SJCRH30 (cell line): ENCODE results near the gene NARF. TPM values are rescaled to one million over a fixed set of nuclear protein-coding genes. Genes with fewer than 3 reads are reported as not detected.
A peak's percentile ranks its signal among the peaks of the same experiment; 100 is the strongest.
"Not testable (repeated sequence)": the region's sequence is repeated elsewhere in the genome, so short reads cannot be mapped to it uniquely, and the experiment has no call there.

ENCODE experiments used
- DNase-seq, 2 experiments: peaks; one replicate each; pipeline ENCODE4 v3.0.0-alpha.2; 2015 to 2020
- H3K27ac ChIP-seq: fragments of 250-450 bp; sonication (Bioruptor Pico); 2 replicates; pipeline ENCODE4 v1.5.1; 2020; ENCODE audit warnings: mild to moderate bottlenecking, moderate library complexity
- H3K27me3 ChIP-seq: fragments of 250-450 bp; sonication (Bioruptor Pico); 2 replicates; pipeline ENCODE4 v1.5.1; 2020; ENCODE audit warnings: mild to moderate bottlenecking, moderate library complexity
- H3K36me3 ChIP-seq: fragments of 250-450 bp; sonication (Bioruptor Pico); 2 replicates; pipeline ENCODE4 v1.5.1; 2020; ENCODE audit warnings: mild to moderate bottlenecking, moderate library complexity
- H3K4me1 ChIP-seq: fragments of 250-450 bp; sonication (Bioruptor Pico); 2 replicates; pipeline ENCODE4 v1.5.1; 2020; ENCODE audit warnings: mild to moderate bottlenecking, moderate library complexity
- H3K4me3 ChIP-seq: fragments of 250-450 bp; sonication (Bioruptor Pico); 2 replicates; pipeline ENCODE4 v1.5.1; 2020; ENCODE audit warnings: mild to moderate bottlenecking, moderate library complexity
- H3K9me3 ChIP-seq: fragments of 250-450 bp; sonication (Bioruptor Pico); replicated peaks from 2 replicates; pipeline ENCODE4 v1.5.1; 2020; ENCODE audit warnings: mild to moderate bottlenecking, moderate library complexity
- total RNA-seq: library from RNA; depleted of rRNA; stranded (reverse); fragments of >200 nt; shearing (Covaris generic); gene quantifications from 2 replicates; pipeline ENCODE4 v1.2.3, GENCODE V29; 2014

Gene NARF
- total RNA-seq, 1 experiment from 2014 or later: 156 TPM

DNA sequence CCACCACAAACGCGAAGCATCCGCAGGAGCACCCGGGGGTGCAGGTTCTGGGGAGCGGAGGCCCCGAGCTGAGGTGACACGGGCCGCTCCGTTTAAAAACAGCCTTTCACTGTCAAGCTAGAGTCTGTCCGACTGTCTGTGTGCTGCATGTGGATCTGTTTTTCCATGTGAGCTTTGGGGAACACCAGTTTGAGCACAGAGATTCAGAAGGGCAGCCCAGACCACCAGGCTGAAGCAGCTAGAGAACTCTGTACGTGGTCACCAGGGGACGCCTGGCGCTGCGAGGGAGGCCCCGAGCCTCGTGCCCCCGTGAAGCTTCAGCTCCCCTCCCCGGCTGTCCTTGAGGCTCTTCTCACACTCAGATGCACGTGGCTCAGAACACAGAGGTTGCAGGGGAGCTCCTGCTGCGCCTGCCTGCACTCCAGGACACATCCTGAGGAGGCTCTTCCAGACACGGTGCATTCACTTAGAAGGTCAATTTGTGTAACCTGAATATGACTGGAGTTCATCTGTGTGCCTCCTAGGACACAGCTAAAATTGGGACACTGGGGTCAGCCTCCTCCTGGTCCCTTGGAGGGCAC is 45.3 kb downstream of the NARF start:
- DNase-seq: no peak
- H3K4me1 ChIP-seq: peaks cover 5% of the 10 kb centered on the region; the same call in 1 of the 2 replicates
- H3K27me3 ChIP-seq: no peaks in the 10 kb centered on the region
- no peak overlapping the region for H3K4me3 ChIP-seq
- H3K9me3 ChIP-seq: no peaks in the 10 kb centered on the region
- no peaks in the 10 kb centered on the region for H3K36me3 ChIP-seq
- H3K27ac ChIP-seq: no peak overlapping the region

DNA sequence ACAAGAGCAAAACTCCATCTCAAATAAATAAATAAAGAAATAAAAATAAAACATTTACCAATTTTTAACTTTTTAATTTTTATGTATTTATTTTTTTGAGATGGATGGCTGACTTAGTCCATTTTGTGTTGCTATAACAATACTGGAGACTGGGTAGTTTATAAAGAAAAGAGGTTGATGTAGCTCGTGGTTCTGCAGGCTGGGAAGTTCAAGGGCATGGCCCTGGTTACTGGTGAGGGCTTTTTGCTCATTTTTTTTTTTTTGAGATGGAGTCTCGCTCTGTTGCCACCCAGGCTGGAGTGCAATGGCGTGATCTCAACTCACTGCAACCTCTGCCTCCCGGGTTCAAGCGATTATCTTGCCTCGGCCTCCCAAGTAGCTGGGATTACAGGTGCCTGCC is 46.8 kb downstream of the NARF start:
- Histone ChIP-seq H3K9me3 (no peaks in the 10 kb centered on the region), H3K27me3 (no peaks in the 10 kb centered on the region), H3K4me1 (no peaks in the 10 kb centered on the region), H3K27ac (no peak overlapping the region), H3K36me3 (no peaks in the 10 kb centered on the region), H3K4me3 (no peak overlapping the region)
- no peak for DNase-seq

DNA sequence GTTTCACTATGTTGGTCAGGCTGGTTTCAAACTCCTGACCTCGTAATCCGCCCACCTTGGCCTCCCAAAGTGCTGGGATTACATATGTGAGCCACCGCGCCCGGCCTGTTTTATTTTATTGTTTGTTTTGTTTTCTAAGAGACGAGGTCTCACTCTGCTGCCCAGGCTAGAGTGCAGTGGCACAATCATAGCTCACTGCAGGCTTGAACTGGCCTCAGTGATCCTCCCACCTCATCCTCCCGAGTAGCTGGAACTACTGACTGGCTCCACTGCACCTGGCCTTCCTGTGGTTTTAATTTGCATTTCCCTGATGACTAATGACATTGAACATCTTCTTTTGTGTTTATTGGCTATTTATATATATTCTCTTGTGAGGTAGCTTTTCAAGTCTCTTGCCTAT is 47.9 kb downstream of the NARF start:
- DNase-seq: peak in 1 of 2 experiments; percentile 49

DNA sequence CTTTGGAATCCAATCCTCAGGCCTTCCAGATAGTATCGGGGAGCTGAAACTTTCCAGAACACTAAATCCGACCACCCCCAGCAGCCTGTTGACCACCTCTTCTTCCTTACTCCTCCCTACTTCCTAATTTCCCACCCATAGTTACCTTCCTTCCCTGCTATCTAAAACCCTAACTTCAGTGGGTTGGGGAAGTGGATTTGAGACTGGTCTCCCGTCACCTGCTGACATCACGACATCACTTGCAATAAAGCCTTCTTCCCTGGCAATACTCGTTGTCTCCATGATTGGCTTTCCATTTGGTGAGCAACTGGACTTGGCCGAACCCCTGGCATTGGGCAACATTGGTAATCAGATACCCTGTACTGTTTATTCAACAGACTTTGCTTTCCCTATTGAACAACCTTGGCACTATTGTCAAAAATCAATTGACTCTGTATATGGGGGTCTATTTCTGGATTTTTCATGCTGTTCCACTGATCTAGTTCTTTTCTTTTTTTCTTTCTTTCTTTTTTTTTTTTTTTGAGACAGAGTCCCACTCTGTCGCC is 49.2 kb downstream of the NARF start:
- no peaks in the 10 kb centered on the region for H3K36me3 ChIP-seq
- H3K4me1 ChIP-seq: no peaks in the 10 kb centered on the region
- no peaks in the 10 kb centered on the region for H3K9me3 ChIP-seq
- H3K4me3 ChIP-seq: no peak overlapping the region
- no peaks in the 10 kb centered on the region for H3K27me3 ChIP-seq
- no peak for DNase-seq
- H3K27ac ChIP-seq: no peak overlapping the region

More for the DNA sequence above, 47.9 kb downstream of the NARF start:
- not testable (repeated sequence) for H3K27me3 ChIP-seq, H3K27ac ChIP-seq, H3K4me1 ChIP-seq, H3K36me3 ChIP-seq, H3K4me3 ChIP-seq, H3K9me3 ChIP-seq

DNA sequence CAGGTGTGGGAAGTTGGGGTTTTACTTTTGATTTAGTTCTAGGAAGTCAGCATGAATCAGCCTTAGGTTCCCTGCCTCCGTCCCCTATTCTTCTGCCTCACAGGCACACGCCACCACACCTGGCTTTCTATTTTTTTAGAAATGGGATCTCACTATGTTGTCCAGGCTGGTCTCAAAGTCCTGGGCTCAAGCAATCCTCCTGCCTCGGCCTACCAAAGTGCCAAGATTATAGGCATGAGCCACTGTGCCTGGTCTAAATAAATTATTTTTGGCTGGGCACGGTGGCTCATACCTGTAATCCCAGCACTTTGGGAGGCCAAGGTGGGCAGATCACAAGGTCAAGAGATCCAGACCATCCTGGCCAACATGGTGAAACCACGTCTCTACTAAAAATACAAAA is 53.1 kb downstream of the NARF start:
- not testable (repeated sequence) for H3K9me3 ChIP-seq, H3K4me1 ChIP-seq, DNase-seq, H3K36me3 ChIP-seq, H3K4me3 ChIP-seq, H3K27me3 ChIP-seq, H3K27ac ChIP-seq

DNA sequence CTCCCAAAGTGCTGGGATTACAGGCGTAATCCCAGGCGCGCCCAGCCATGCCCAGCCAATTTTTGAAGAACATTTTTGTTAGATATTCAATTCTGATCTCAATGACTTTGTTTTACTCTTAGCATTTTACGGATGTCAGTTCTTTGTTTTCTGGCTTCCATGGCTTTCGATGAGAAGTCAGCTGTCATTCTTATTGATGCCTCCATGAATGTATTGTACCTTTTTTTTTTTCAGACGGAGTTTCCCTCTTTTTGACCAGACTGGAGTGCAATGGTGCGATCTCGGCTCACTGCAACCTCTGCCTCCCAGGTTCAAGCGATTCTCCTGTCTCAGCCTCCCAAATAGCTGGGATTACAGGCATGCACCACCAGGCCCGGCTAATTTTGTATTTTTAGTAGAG is 55.3 kb downstream of the NARF start:
- not testable (repeated sequence) for H3K9me3 ChIP-seq, DNase-seq, H3K36me3 ChIP-seq, H3K4me3 ChIP-seq, H3K4me1 ChIP-seq, H3K27me3 ChIP-seq, H3K27ac ChIP-seq

DNA sequence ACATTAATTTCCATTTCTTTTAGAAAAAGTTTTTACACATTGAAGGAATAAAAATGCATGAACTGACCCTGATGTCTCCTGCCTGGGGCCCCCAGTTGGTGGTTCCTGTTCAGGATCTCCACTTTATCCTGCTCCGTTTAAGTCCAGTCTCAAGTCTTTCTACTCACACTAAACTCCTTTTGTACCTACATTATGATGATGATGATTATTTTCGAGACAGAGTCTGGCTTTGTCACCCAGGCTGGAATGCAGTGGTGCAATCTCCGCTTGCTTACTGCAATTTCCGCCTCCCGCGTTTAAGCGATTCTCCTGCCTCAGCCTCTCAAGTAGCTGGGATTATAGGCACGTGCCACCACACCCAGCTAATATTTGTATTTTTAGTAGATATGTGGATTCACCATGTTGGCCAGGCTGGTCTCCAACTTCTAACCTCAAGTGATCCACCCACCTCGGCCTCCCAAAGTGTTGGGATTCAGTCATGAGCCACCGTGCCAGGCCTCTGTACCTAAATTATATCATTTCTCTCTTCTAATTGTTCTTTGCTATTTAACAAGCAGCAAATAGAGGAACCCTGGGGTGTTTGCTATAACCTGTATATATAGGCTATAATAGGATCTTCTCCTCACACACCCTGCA is 58.8 kb downstream of the NARF start:
- no peaks in the 10 kb centered on the region for H3K36me3 ChIP-seq
- no peak overlapping the region for H3K27ac ChIP-seq
- H3K4me1 ChIP-seq: 0 out of 2 replicates have a peak, but pooled peaks cover 5% of the 10 kb centered on the region
- no peaks in the 10 kb centered on the region for H3K27me3 ChIP-seq
- no peak for DNase-seq
- H3K4me3 ChIP-seq: no peak overlapping the region
- H3K9me3 ChIP-seq: no peaks in the 10 kb centered on the region

DNA sequence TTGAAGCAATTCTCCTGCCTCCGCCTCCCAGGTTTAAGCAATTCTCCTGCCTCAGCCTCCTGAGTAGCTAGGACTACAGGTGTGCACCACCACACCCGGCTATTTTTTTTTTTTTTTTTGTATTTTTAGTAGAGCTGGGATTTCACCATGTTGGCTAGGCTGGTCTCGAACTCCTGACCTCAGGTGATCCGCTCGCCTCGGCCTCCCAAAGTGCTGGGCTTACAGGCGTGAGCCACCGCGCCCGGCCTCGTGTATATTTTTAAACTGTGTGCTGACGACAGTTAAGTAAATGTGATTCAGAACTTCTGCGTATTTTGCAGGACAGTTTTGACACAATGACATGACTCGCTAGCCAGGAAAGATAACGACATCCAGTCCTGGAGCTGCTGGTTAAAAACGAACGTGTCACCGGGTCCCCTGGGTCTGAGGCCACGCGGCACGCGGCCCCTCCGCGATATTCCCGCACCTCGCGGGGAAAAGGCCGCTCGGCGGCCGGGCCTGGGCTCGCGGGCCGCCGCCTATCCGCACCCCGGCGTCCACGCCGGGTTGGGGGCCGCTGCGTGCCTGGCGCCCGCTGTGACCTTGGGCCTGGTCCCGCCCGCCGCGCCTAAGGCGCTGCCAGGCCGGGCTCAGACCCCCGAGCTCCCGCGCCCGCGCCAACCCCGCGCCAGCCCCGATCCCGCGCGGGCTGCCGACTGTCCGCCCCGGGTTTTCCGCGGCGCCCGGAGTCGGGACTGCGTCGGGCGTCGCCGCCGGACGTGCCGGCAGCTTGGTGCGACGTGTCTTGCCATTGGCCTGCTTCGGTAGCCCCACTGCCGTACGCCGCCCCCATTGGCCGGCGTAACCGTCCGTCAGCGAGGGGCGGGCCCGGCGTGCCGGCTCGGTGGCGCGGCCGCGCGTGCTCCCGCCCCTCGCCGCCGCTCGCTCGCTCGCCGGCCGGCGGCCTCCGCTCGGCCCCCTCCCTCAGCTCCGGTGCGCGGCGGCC is 60.6 kb downstream of the NARF start, which contains the start of gene FOXK2:
Gene FOXK2 (plus strand): TSS at position 907 of the 985 bp plus-strand sequence. CDS start 157 bp downstream, outside the sequence.
- H3K4me3 ChIP-seq: peak within 1 kb of the TSS; percentile 98
- no peaks in the 10 kb centered on the region for H3K36me3 ChIP-seq
- H3K4me1 ChIP-seq: 0 out of 2 replicates have a peak, but pooled peaks cover 5% of the 10 kb centered on the region
- no peaks in the 10 kb centered on the region for H3K9me3 ChIP-seq
- DNase-seq: peak; percentile 98 to 99
- H3K27me3 ChIP-seq: no peaks in the 10 kb centered on the region
- peak within 1 kb of the TSS; percentile 31 for H3K27ac ChIP-seq

DNA sequence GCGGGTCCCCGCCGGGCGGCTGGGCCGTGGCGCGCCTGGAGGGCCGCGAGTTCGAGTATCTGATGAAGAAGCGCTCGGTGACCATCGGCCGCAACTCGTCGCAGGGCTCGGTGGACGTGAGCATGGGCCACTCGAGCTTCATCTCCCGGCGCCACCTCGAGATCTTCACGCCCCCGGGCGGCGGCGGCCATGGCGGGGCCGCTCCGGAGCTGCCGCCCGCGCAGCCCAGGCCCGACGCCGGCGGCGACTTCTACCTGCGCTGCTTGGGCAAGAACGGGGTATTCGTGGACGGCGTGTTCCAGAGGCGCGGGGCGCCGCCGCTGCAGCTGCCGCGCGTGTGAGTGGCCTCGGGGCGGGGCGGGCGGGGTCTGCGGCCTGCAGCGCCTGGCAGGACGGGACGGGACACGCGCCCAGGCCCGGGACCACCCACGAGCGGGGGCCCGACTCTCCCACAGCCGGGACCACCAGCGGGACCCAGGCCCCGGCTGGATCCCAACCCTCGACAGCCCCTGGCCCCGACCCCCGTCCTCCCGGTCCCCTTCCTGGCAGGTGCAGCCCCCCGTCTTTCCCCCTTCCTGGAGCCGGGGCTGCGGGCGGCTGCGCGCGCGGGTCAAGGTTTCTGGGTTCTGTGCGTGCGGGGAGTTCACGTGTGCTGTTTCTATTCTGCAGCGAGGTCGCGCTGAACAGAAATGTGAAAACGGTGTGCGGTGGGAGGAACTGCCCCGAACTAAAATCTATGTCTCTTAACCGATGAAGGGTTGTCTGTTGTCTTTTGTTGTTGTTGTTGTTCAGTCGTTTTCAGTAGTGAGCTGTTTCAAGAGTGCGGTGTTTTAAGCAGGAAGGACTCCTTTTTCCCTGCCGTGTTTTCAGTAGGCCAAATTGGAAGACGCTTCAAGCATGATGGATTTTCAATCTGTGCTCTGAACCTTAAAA is 61.7 kb downstream of the NARF start:
- Histone ChIP-seq H3K36me3 (no peaks in the 10 kb centered on the region), H3K4me1 (0 out of 2 replicates have a peak, but pooled peaks cover 5% of the 10 kb centered on the region), H3K27ac (no peak overlapping the region; the same call in 1 of the 2 replicates), H3K4me3 (peak overlapping the region; percentile 98), H3K9me3 (no peaks in the 10 kb centered on the region), H3K27me3 (no peaks in the 10 kb centered on the region)
- peak; percentile 42 to 57 for DNase-seq

DNA sequence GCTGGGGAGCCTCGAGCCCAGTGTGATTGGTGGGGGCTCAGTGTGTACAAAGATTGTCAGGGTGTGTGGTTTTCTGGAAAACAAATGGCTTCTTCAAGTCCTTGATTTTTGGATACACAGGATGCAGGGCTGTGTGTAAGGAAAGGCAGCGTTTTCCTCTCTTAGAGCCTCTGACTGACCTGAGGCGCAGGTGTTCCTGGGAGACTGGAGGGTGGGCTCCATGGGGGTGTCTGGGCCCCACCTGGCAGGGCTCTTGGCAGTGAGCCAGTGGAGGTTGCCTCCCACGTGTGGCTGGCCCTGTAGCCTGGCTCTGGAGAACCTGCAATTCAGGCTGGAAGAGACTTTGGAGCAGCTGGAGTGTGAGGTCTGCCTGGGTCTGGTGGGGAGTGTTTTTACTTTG is 66.0 kb downstream of the NARF start:
- Histone ChIP-seq H3K9me3 (no peaks in the 10 kb centered on the region), H3K27ac (no peak overlapping the region), H3K27me3 (no peaks in the 10 kb centered on the region), H3K4me3 (no peak overlapping the region), H3K4me1 (0 out of 2 replicates have a peak, but pooled peaks cover 5% of the 10 kb centered on the region), H3K36me3 (no peaks in the 10 kb centered on the region)
- DNase-seq: no peak

DNA sequence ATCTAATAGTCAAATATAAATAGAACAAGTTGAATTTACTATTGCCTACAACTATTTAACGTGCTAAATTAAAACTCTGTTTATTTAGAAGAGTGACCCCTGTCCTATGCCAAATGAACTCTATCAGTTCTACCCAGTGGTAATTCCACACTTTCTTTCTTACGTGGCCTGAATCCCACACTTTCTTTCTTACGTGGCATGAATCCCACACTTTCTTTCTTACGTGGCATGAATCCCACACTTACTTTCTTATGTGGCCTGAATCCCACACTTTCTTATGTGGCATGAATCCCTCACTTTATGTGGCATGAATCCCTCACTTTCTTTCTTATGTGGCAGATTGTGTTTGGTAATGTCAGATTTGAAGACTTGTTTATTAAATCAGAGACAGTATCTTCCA is 67.2 kb downstream of the NARF start:
- Histone ChIP-seq H3K4me3 (no peak overlapping the region), H3K27ac (no peak overlapping the region), H3K27me3 (no peaks in the 10 kb centered on the region), H3K36me3 (no peaks in the 10 kb centered on the region), H3K9me3 (no peaks in the 10 kb centered on the region), H3K4me1 (0 out of 2 replicates have a peak, but pooled peaks cover 5% of the 10 kb centered on the region)
- no peak for DNase-seq

DNA sequence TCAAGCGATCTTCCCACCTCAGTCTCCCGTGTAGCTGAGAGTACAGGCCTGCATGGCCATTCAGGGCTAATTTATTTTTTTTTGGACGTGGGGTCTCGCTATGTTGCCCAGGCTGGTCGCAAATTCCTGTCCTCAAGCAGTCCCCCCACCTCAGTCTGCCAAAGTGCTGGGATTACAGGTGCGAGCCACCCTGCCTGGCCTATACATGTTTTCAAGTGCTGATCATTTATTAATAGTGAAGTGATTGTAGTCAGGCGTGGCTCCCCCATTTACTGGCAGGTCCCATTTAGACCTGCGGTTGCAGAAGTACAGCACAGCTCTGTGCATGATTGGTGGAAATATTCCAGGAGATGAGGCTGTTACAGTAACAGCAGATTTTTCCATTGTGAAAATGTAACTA is 69.4 kb downstream of the NARF start:
- Histone ChIP-seq H3K4me3 (no peak overlapping the region), H3K4me1 (no peaks in the 10 kb centered on the region; the same call in 1 of the 2 replicates), H3K36me3 (0 out of 2 replicates have a peak, but pooled peaks cover 2% of the 10 kb centered on the region), H3K9me3 (no peaks in the 10 kb centered on the region), H3K27me3 (no peaks in the 10 kb centered on the region), H3K27ac (no peak overlapping the region)
- no peak for DNase-seq

DNA sequence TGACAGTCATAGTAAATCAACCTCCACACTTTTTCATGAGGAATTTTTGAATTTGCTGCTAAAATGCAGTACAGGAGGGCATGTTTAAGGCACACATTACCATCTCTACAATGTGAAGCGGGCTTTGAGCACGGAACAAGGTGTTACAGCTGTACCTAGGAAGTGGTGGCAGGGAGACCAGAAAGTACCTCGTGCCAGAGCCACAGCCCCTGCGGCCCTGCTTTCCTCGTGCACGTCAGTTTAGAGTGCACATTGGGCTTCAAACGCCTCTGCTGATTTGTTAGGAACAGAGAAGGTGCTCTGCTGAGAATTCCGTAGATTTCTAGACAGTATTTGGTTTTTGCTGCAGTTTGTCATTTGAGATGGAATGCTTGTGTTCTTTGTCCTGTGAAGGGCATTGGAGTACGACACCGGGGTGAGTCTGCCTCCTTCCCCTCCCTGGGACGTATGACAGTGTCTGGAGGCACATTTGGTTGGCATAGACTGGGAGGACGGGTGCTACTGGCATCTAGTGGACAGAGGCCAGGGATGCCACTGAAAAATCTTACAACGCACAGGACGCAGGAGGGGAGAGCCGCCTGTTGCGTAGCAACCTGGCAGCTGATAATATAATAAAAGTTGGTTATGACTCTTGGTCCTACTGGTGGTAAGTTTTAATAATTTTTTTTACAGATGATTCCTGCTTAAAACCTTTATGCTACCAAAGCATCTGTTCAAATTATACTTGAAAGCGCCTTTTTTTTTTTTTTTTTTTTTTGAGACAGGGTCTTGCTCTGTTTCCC is 70.1 kb downstream of the NARF start:
- H3K27ac ChIP-seq: no peak overlapping the region
- H3K4me1 ChIP-seq: no peaks in the 10 kb centered on the region; the same call in 1 of the 2 replicates
- H3K27me3 ChIP-seq: no peaks in the 10 kb centered on the region
- 0 out of 2 replicates have a peak, but pooled peaks cover 3% of the 10 kb centered on the region for H3K36me3 ChIP-seq
- no peaks in the 10 kb centered on the region for H3K9me3 ChIP-seq
- DNase-seq: no peak
- H3K4me3 ChIP-seq: no peak overlapping the region
